ENCODE data around the gene ARHGAP30.

- TF ChIP-seq TAF1 (IDR thresholded peaks at IDR 0.05; ENCODE audit: borderline replicate concordance, low read depth, low read length): no peak
- TF ChIP-seq POLR2AphosphoS5 (IDR thresholded peaks at IDR 0.05; ENCODE audit: low read depth, low read length): no peak
Measured at GRCh38 chr1:161076410-161076809, 6.7 kb upstream of the ARHGAP30 start.

Measured in GM12892 (cell line).